HG02678 (cell line): Measurements from ENCODE around the gene CERKL.

Experiments
- ATAC-seq: cut with Tn5 transposase; IDR thresholded peaks from one replicate; pipeline ENCODE4 v1.9.1; 2021; ENCODE audit warnings: mild to moderate bottlenecking, moderate library complexity; ENCODE audit not compliant: unreplicated experiment

CERKL gene

DNA sequence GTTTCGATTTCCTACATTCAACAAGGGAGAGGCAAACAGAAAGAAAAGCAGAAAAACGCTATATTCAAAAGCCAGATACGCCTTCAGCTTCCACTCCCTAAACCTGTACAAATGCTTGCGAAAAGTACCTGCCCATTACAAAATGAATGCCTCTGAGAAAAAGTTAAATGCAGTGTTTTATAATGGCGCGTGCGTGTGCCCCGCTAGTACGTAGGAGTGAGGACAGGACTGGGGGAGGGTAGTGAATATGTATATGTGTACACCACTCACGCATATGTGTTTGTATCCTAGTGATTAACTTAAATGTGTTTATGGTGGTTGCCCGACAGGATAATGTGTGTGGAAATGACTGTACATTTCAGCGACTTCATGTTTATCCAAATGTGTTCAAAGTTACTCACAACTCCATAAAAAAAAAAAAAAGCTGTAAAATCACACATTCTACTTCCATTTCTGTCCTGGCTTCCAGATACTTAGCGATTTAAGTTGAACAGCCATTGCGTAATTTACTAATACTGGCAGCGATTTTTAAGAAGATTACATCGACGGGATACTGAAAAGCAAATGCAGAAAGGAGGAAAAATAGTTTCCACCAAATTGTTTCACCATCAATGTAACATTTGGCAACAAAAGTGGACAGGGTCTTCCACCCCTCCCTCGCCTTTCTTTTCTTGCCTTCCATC is 22.1 kb upstream of the CERKL start:
- ATAC-seq = no peak

DNA sequence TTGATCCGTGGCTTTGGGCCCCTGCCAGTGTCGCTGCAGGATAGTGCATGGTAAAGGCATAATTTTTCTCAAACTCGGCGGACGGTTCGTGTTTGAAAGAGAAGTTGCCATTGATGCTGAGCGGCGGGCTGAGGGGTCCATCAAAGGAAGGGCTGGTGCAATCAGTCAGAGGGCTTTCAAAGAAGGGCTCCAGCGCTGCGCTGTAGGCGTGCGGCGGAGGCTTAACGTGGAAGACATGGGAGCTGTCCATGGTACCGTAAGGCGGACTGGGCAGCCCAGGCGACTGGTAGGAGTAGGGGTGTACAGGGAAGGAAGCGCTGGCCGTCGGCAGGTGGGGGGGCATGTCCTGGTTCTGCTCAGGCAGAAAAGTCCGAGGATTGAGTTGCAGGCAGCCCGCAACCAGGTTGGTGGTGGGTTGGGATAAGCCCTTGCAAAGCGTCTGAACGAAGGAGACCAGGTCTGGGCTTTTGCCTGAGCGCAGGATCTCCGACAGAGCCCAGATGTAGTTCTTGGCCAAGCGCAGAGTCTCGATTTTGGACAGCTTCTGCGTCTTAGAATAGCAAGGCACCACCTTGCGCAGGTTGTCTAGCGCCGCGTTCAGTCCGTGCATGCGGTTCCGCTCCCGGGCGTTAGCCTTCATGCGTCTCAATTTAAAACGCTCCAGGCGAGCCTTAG is 21.1 kb upstream of the CERKL start:
- ATAC-seq = peak; percentile 73

DNA sequence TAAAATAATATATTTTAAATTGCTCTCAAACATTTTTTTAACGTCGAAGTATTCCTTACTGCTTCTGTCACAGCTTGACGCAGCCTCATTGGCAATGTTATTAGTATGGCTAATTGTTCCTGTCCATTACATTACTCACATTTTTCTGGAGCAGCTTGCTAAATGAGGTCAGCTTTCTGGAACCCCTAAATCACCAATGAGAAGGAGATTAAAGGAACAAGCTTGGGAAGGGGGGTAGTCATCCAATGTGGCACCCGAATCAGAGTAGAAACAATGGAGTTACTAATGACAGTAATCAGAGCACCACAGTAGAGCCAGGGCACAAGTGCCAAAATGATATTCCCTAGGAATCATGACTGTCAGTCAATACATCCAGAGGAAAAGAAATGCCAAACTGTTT is 18.3 kb upstream of the CERKL start:
- ATAC-seq = no peak

DNA sequence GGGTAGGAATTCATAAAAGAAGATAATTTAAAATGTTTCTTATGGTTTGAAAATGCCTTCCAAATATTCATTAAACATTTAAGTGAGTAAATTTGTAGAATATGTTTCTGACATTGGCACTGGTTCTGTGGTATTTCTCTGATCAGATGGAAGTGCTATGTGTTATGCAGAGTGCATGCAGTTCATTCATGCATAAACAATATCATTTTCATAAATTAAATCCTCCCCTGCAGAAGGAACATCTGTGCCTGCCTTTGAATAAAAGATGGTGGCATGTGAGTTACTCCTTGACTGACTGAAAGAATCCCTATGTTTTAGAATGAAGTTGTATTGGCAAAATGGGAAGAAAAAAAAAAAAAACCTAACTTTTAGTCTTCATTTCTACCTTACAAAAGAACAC is 17.6 kb upstream of the CERKL start:
- no peak for ATAC-seq

DNA sequence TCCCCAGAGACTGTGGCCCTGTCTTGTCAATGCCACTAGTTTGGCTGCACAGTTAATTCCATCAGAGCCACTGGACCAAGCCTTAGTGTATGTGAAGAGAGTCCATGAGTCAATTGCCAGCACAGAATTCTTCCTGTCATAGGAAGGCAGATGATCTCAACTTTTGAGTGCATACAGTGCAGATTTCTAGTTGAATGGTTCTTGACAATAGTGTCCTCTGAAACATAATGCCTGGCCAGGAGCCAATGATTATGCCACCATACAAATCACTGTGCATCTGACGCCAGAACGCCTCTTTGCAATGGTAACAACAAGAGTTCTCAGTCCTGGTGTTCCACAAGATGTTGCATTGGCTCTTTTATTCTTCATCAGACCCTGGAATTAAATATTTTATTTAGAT is 16.3 kb upstream of the CERKL start:
- no peak for ATAC-seq

DNA sequence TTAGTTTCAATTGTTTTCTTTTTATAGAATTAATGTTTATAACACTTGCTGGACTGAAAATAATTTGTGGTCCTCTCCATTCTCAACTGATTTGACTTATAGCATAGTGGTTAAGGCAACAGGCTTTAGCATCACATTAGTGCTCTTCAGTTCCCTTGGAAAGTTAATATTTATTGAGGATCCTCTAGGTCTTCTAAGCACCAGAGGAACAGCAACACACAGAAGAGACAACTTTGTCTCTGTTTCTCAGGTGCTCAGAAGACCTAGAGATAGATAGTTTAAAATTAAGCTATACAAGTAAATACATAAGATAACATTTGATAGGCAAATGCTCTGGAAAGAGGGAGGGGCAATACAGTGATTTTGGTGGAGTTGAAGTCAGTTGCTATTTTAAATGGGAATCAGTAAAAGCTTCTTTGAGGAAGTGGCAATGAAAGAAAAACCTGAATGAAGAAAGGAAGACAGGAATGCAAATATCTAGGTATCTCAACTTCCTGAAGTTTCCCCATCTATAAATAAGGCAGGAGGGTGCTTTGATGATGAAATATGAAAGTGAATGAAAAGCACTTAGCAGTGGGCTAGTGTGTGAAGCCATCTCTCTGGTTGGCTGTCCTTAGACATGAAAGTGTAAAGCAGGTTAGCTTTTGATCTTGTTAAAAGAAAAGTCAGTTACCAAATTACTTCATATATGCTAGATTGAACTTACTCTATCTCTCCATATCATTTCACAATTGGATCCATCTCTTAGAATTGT is 15.5 kb upstream of the CERKL start:
- ATAC-seq = peak; percentile 88

DNA sequence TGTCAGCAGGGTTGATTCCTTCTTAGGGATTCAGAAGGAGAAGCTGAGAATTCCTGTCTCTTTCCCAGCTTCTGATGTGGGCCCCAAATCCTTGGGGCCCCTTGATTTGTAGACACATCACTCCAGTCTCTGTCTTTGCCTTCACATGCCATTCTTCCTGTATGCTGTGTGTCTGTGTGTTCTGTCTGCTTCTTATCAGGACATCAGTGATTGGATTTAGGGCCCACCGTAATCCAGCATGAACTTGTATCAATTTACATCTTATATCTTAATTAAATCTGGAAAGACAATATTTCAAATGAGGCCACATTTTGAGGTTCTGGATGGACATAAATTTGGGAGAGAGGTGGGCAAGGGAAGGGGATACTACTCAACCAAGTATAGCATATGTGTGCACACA is 13.7 kb upstream of the CERKL start:
- ATAC-seq = no peak

DNA sequence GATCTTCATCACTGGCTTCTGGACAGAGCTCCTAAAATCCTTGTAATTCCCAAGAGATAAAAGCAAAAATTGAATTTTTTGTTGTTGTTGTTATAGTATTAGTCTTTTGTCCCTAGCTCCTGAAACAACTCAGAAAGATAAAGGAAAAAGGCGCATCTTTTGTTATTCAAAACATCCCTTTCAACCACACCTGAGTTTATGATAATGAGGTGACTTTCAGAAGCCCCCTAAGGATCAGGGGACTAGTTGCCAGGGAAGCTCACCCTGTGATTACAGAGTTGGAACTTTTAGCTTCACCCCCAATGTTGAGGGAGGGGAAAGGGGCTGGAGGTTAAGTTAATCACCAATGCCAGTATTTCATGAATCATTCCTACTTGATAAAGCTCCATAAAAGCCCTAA is 10.3 kb upstream of the CERKL start:
- ATAC-seq = no peak

DNA sequence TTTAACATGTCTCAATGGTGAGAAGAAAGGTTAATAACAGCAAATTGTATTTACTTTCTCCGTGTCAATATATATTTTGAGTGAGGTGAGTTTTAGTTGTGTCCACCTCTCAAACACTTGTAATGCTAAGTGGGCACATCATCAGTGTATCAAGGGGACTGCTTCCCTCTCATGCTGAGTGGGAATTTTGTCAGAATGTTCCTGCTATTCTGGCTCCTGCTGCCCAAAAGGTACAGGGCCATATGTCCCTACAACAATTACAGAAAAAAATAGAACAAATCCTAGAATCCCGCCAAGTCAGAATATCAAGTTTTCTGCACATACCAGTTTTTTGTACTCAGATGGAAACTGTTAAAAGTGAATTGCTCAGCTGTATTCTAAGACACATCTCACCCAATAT is 5.4 kb upstream of the CERKL start:
- no peak for ATAC-seq

DNA sequence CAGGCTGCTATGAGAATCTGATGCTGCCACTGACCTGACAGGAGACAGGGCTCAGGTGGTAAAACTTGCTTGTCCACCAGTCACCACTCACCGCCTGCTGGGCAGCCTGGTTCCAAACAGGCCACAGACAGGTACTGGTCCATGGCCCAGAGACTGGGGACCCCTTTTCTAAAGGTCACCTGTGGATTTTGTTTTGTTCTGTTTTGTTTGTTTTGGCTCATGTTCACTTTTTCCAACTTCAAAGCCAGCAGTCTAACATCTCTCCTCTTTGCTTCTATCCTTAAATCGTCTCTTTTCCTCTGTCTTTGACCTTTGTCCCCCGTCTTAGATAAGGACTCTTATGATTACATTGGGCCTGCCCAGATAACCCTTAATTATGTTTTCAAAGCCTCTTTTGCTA is 3.3 kb upstream of the CERKL start:
- ATAC-seq = no peak

DNA sequence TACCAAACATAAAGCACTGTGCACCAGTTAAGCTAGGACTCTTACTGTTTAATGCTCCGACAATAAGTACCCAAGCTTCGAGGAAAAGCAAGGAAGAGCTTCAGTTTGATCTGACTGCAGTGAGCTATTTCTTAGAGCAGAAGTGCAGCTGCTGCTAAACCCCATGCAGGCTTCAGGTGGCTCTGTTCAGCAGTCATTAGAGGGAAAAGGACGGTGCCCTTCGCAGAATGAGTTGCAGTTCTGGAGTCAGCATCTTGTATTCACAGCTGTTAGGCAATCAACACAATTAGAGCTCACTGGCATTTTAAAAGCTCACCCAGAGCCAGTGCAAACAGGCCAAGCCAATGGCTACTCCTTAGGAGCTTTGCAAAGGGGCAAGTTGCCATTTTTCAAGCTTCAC is 1.5 kb upstream of the CERKL start:
- ATAC-seq = no peak

DNA sequence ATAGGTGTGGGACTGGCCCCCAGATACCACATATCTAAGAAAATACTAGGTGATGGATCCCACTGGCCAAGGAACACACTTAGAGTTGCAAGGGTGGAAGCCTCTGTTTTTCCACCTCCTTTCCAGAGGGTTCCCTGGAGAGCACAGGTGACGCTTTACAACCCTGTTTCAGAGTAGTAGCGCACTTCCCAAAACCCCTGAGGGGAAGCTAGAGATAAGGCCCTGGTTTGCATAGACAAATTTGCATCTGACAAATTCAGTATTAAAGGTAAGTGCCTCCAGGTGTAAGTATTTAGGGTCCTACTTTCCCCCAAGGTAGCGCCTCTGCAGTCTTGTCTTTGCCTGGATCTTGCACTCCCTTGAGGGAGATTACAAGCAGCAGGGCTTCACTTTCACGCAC is 474 bp upstream of the CERKL start:
- no peak for ATAC-seq

DNA sequence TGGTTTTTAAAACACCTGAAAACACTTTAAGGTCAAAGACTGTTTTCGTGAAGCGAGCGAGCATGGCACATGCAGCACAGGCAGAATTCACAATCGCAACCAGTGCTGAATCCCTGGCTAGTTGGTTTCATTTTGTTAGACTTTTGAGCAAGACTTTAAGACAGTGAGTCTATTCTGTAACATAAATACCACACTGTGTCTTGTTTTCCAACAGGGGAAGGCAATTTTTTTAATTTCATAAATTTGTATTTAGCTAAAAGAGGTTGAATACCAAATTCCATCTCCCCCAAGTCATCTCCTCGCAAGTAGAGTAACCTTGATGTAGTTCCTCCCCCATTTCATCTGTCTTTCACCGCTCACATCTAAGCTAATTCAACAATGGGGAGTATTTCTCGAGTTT is 1.4 kb downstream of the CERKL start:
- ATAC-seq = no peak

DNA sequence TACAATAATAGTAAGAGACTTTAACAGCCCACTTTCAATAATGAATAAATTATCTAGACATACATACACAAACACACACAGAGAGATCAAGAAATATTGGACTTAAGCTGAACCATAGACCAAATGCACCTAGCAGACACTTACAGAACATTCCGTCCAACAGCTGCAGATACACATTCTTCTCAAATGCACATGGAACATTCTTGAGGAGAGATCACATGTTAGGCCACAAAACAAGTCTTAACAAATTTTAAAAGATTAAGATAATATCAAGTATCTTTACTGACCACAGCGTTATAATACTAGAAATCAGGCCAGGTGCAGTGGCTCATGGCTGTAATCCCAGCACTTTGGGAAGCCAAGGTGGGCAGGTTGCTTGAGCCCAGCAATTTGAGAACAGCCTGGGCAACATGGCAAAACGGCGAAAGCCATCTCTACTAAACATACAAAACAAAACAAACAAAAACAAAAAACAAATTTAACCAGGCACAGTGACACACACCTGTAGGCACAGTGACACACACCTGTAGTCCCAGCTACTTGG is 7.4 kb downstream of the CERKL start:
- ATAC-seq = no peak

DNA sequence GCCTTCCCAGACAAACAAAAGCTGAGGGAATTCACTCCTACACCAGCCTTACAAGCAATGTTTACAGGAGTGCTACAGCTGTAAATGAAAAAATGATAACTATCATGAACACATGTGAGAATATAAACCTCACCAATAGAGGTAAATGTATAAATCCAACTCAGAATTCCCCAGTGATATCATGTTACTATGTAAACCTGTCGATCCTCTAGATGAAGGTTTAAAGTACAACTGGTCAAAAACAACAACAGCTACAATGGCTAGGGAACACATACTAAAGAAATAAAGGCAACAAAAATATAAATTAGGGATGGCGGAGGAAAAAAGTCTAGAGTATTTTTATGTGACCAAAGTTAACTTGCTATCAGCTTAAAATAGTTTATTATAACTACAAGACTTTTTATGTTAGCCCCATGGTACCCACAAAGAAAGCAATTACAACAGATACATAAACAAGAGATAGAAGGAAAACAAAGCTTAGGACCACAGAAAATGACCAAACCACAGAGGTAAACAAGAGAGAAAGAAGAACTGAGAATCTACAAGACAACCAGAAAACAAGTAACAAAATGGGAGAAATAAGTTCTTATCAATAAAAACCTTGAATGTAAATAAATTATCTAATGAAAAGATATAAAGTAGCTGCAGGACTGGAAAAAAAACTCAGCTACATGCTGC is 8.3 kb downstream of the CERKL start:
- ATAC-seq = no peak

DNA sequence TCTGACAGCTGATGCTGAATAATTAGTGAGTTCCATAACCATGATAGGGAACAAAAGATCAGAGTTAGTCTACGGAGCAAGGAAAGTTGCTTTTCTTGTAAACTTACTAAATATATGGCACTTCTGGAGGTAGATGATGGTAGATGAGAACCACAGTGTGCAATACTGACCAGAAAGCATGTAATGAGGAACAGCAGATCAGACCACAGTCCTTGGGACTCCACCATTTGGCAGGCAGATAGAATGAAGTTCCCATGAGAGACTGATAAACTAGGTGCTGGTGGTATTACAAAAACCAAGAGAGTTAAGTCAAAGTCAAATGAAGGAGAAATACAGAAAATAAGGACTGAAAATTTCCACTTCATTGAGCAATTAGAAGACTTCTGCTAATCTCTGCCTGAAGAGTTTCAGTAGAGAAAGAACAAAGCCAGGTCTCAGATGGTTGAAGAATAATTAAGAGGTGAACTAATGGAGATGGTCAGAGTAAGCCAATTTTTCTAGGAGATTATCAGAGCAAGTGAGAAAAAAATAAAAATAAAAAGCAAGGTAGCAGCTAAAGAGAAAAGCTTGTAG is 10.4 kb downstream of the CERKL start:
- ATAC-seq = peak; percentile 64

DNA sequence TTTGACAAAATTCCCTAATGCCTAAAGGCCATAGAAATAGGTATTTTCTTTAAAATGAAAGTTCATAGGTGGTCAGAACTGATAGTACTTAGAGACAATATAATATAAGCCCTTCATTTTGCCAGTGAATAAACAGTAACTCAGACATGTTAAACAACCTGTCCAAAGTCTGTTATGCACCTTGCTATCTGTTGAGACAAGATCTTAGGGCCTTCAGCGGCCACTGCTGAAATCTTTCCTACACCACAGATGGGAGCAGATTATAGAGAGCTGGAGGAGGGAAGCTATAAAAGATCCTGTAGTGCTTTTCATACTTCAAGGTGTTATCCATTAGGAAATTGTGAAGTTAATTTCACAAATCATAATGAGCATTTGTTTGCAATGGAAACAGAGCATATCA is 13.8 kb downstream of the CERKL start:
- ATAC-seq = no peak

DNA sequence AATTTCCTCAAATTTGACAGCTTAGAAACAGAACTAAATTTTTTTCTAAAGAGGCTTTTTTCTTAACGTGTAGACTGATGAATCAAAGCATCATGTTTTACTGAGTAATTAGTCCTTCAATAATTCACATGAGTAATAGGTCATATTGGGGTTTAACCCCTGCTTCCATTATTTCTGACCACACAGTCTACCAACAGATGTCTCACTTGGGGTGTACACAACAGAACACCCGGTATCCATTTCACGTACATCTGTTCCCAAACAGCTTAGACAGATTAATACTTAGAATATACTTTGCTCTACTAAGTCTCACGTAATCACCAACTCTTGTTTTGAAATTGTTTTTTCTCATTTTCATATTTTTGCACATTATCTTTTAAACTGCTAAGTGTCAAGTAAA is 14.8 kb downstream of the CERKL start:
- ATAC-seq = no peak

DNA sequence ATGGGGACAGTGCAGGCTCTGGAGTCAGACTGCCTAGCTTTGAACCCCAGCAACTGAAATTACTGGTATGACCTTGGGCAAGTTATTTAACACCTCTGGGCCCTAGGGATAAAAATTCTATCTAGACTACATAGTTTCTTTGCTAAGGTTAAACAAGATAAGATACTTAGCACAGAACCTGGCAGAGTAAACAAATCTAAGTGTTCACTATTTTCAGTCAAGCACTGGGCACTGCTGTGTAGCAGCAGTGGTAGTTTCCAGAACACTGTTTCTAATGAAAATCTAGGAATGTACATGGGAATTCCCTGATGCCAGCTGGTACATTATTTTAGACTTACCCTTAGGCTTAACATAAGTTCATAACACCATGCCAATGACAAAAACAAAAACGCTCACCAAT is 17.2 kb downstream of the CERKL start:
- ATAC-seq = no peak

DNA sequence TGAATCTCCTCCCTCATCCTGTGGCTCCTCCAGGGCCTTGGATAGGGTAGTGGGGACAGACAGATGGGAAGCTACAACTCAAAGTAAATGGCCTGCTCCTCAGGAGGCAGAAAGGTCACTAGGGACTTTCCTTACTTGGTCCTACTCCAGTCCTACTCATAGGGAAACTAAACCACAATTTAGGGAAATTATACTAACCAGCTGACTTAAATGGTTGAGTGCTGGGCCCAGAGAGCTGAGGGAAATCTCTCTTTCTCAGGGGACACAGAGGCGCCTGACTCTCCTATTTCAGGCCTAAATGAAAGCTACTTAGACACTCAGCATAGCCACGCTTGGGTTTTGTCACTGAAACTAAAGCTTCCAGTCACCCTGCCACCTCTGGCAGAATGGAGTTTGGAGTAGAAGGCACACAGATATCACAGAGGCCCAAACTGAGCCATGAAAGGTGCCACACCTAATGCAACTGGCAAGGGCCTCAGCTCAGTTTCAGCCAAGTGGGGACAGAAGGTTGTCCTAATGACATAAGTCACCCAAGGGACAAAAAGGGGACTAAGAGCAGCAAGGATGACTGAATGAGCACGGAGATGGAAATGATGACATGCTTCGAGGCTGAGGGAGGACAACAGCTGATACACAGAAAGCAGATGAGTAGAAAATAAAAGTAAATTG is 24.0 kb downstream of the CERKL start:
- peak; percentile 86 for ATAC-seq
